Activated gamma-delta T cell (primary cell): Measurements from ENCODE around the gene RUNX3.
"Not testable (repeated sequence)": the region's sequence is repeated elsewhere in the genome, so short reads cannot be mapped to it uniquely, and the experiment has no call there.

ENCODE experiments used
- DNase-seq: peaks from one replicate; lab custom pipeline; 2025; lab: John Stamatoyannopoulos, UW

The RUNX3 gene

GRCh38 chr1:24914226-24915069 is 15.6 kb downstream of the RUNX3 start:
- DNase-seq = no peak

GRCh38 chr1:24913616-24914225 is 16.4 kb downstream of the RUNX3 start:
- no peak for DNase-seq

DNA sequence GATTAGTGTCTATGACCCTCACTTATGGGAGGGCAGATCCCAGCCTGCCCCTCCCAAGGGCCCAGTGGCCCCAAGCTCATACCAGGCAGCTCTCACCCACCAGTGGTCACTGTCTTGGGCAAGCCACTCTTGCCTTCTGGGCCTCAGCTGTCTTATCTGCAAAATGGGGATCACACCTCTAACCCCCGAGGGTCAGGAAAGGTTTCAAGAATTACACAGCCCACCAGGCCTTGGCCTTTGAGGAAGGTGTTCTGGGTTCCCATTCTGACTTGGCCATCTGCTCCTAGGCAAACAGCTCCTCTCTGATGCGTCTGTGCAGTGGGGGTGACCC is 16.8 kb downstream of the RUNX3 start:
- DNase-seq = no peak

- no peak for DNase-seq
Measured at GRCh38 chr1:24912376-24913273, 17.5 kb downstream of the RUNX3 start.

GRCh38 chr1:24911651-24912155 is 18.4 kb downstream of the RUNX3 start:
- DNase-seq = no peak

DNA sequence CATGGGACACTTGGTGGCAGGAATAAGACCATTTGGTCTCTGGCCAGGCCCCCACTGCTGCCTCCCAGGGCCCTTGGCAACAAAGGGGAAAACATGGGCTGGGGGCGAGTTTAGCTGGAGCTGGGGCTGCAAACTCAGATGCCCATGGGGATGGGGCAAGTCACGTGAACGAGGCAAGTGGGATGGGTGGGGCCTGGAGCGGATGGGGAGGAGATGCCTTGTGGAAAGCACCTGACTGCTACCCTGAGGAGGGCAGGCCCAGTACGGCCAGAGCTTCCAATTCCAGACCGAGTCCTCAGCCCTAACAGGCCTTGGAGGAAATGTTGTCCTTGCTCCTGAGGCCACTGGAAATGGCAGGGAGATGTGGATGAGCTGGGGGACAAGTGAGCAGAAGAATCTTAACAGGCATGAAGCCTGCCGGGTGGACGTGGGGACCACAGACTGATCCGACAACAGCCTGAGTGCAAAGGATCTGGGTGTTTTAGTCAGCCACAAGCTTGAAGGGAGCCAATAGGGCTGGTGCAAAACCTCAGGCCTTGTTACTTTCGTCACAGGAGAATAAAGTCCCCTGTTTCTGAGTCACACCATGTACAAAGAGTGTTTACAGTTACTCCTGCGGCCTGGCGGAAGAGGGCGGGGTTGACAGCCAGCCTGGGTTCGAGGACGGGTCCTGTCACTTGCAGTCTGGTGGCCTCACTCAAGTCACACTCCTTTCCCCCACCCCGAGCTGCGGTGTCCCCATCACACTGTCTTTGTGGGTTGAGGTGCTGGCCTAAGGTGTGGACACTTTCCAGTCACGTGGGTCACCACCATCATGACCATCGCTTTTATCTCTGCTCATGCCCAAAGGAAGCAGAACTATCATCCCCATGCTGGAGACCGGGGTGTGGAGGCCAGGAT is 19.1 kb downstream of the RUNX3 start:
- DNase-seq = peak; percentile 73

DNA sequence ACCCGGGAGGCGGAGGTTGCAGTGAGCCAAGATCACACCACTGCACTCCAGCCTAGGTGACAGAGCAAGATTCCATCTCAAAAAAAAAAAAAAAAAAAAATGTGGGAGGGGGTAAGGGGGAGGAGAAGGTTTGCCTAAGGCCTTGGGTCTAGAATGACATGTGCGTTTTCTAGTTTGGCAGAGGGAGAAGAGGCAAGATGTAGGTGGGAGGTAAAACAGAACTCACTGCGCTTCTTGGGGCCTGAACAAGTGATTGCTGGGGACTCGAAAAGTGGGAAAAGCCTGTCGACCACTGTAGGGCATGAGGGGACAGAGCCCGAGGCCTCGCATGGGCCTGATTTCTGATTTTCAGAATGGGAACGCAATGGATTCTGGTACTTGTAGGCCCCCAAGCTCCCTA is 19.9 kb downstream of the RUNX3 start:
- no peak for DNase-seq

DNA sequence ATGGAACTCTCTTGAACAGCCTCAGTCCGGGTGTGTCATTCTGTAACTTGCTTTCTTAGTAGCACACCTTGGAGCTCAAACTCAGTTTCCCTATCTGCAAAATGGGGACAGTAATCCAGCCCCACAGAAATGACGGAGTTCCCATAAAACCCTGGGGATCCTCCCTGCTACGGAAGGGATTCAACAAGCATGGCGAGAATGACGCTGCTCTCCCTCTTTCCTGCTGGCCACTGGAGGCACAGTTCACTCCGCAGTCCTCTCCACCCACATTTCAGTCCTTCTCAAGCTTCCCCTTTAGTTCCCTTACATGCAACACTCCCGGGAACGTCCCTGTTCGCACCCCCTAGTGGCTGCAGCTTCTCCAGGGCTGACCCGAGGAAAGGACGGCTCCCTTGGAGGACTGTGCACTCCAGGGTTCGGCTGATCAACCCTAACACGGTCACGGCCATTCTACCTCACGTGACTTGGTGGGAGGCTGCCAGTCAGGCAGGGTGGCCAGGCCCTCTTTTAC is 20.6 kb downstream of the RUNX3 start:
- DNase-seq = no peak

GRCh38 chr1:24908591-24909259 is 21.4 kb downstream of the RUNX3 start:
- no peak for DNase-seq

DNA sequence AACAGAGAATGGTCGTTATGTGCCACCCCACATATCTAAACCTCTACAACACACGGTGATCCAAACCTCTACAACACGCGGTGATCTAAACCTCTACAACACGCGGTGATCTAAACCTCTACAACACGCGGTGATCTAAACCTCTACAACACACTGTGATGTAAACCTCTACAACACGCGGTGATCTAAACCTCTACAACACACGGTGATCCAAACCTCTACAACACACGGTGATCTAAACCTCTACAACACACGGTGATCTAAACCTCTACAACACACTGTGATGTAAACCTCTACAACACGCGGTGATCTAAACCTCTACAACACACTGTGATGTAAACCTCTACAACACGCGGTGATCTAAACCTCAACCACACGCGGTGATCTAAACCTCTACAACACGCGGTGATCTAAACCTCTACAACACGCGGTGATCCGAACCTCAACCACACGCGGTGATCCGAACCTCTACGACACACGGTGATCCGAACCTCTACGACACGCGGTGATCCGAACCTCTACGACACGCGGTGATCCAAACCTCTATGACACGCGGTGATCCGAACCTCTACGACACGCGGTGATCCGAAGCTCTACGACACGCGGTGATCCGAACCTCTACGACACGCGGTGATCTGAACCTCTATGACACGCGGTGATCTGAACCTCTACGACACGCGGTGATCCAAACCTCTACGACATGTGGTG is 22.3 kb downstream of the RUNX3 start:
- DNase-seq = not testable (repeated sequence)

DNA sequence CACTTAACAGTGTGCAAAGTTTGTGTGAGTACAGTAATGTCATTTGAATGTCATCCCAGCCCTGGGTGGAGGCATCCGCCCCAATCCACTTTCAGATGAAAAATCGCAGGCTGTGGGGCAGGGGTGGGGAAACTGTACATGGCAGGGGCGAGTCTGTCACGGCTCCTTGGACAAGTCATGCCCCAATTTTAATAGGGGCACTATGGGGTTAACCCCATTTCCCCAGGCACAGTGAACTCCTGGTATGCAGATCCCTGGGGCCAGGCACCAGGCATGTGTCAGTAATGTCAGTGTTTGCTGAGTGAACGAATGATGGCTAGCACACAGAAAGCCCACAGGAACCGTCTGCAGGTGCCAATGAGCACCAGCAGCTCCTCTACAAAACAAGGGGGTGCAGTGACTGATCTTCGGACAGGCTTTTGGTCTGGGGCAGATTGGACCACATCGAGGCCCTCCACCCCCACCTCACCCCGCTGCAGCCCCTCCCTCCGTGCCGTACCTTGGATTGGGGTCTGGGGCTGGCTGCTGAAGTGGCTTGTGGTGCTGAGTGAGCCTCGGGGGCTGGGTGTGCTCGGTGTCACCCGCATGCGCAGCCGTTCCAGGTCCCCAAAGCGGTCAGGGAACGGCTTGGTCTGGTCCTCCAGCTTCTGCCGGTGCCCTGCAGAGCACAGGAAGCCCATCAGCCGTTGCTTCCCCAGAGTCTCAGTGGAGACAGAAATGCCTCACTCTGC is 23.2 kb downstream of the RUNX3 start:
- no peak for DNase-seq

DNA sequence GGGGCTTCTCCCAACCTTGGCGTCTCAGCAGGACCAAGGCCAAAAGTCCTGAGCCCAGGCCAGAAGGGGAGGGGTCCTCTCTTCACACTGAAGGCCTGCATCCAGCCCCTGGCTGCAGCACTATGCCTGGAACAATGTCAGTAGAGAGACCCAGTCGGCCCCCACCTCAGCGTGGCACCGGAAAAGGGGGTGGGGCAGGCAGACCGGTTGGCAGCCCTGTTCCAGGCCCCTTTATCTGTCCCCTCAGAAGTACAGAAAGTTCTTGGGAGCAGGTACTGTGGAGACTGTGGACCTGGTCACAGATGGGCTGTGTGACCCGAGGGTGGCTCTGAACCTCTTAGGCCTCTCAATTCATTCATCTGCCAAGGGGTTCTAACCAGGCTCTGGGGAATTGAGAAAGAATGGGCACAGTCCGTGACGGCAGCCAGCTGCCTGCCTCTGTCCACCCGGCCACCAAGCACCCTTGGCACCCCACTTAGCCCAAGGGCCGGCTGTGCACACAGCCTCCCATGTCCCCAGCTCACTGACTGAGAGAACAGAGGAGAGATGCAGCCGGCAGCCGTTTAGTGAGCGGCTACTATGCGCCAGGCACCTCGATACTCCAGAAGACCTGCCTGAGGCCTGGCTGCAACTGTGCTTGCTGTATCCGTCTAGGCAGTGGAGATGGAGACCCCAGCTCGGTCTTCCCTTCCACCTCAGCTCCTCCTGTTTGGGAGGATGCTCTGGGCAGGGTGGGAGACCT is 23.9 kb downstream of the RUNX3 start:
- no peak for DNase-seq

GRCh38 chr1:24905355-24905978 is 24.6 kb downstream of the RUNX3 start:
- no peak for DNase-seq

DNA sequence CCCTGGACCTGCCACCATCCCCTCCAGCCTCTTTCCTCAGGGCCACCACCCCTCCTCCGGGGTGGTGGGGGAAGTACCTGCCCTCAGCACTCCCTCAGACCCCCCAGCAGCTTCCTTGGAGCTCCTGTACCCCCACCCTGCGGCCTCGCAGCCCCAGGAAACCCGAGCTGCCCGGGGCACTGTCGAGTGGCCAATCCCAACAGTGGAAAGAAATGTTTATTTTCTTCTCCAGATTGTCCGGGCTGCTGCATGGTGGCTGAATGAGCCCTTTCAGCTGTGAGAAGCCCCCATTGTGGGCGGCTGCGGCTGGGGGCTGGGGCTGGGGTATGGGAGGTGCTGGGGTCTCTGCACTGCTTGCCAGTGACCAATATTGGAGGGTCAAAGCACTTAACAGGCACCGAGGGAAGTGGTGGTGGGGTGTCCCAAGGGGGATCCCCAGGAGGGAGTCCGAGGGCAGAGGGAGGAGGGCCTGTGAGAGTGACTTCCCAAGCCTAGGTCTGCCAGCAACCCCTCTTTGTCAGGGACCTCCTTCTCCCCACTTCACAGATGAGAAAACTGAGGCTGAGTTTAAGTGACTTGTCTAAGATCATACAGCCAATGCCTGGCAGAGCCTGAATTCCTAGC is 25.2 kb downstream of the RUNX3 start:
- DNase-seq = no peak

- no peak for DNase-seq
Measured at GRCh38 chr1:24903955-24904730, 25.9 kb downstream of the RUNX3 start.

GRCh38 chr1:24903560-24903954 is 26.5 kb downstream of the RUNX3 start:
- no peak for DNase-seq

DNA sequence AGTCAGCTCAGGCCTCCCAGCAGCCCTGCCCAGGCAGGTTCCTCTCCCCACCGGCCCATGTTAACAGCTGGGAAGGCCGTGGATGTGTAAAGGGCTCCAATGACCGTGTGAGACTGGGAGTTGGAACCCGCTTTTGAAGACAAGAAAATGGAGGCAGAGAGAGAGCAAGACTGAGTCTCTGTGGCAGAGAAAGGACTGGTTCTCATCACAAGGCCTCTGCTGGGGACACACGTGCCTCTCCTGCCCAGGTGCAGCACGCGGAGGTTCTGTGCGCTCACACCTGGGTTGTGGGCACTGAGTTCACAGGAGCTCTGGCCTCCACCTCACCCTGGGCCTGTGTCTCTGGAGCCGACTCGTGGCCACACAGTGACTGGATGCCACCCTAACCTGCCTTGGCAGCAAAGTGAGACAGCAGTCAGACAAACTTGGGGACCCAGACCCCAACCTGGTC is 27.0 kb downstream of the RUNX3 start:
- no peak for DNase-seq
